Subcutaneous adipose tissue (tissue), 4 donors: ENCODE results near the gene PKN1. TPM values are rescaled to one million over a fixed set of nuclear protein-coding genes. Genes with fewer than 3 reads are reported as not detected.

Source experiments
- CTCF ChIP-seq: fragments of 450-650 bp; IDR thresholded peaks from one replicate; pipeline ENCODE4 v1.5.1; 2016; ENCODE audit warnings: low read depth, mild to moderate bottlenecking, control low read depth, antibody characterized with exemption, moderate library complexity
- total RNA-seq, 4 donors: library from RNA; depleted of rRNA; stranded (reverse); fragments of >200 nt; gene quantifications; one replicate each; pipeline ENCODE4 v1.1.0, GENCODE V29; 2016

The PKN1 gene
- total RNA-seq, 4 donors from 2014 or later: 47.8 to 136 (median 75.8) TPM

GRCh38 chr19:14470031-14470876 is 37.1 kb downstream of the PKN1 start:
- no peak for TF ChIP-seq CTCF

- TF ChIP-seq CTCF: no peak
These were observed 38.5 kb downstream of the PKN1 start for GRCh38 chr19:14471436-14472187.

- TF ChIP-seq CTCF: no peak
These were observed 39.3 kb downstream of the PKN1 start for GRCh38 chr19:14472202-14472938.

- TF ChIP-seq CTCF: no peak
These were observed 40.2 kb downstream of the PKN1 start for GRCh38 chr19:14473073-14473977.

- TF ChIP-seq CTCF: no peak
These were observed 41.0 kb downstream of the PKN1 start for GRCh38 chr19:14473978-14474578.

GRCh38 chr19:14474827-14475226 is 41.7 kb downstream of the PKN1 start:
- TF ChIP-seq CTCF: no peak
